GM12872 (cell line): ENCODE data around the gene PROX1.

Source experiments
- TF ChIP-seq, protein P1 (sequence below): IDR thresholded peaks from 3 replicates; pipeline ENCODE4 v1.5.1; 2011; ENCODE audit warnings: low read depth, mild to moderate bottlenecking, low read length, moderate library complexity; ENCODE audit not compliant: insufficient read depth

The PROX1 gene

DNA sequence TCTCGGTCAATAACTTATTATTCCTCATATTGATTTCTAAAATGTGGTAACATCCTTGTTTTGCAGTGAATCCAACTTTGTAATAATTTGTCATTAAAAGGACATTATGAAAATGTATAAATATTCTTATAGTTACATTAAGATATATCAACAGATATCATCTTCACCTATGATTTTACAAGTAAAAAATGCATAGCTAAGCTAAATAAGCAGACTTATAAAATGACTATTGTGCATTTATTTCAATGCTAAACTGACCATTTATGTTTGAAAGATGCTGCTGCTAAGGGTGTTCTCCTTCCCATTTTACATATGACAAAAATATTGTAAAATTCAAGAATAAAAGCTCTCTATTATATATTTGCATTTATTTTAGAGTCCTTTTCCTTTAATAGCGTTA, 7.8 kb downstream of the PROX1 start:
- TF ChIP-seq, protein P1, sequence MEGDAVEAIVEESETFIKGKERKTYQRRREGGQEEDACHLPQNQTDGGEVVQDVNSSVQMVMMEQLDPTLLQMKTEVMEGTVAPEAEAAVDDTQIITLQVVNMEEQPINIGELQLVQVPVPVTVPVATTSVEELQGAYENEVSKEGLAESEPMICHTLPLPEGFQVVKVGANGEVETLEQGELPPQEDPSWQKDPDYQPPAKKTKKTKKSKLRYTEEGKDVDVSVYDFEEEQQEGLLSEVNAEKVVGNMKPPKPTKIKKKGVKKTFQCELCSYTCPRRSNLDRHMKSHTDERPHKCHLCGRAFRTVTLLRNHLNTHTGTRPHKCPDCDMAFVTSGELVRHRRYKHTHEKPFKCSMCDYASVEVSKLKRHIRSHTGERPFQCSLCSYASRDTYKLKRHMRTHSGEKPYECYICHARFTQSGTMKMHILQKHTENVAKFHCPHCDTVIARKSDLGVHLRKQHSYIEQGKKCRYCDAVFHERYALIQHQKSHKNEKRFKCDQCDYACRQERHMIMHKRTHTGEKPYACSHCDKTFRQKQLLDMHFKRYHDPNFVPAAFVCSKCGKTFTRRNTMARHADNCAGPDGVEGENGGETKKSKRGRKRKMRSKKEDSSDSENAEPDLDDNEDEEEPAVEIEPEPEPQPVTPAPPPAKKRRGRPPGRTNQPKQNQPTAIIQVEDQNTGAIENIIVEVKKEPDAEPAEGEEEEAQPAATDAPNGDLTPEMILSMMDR: no peak

DNA sequence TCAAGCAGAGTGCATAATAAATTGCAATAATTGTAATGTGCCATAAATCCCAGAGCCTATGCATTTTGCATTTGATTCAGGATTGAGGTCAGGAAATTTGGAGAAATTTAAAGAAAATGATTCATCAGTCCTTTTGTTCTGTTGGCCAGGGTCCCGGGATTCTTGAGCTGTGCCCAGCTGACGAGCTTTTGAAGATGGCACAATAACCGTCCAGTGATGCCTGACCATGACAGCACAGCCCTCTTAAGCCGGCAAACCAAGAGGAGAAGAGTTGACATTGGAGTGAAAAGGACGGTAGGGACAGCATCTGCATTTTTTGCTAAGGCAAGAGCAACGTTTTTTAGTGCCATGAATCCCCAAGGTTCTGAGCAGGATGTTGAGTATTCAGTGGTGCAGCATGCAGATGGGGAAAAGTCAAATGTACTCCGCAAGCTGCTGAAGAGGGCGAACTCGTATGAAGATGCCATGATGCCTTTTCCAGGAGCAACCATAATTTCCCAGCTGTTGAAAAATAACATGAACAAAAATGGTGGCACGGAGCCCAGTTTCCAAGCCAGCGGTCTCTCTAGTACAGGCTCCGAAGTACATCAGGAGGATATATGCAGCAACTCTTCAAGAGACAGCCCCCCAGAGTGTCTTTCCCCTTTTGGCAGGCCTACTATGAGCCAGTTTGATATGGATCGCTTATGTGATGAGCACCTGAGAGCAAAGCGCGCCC, 8.7 kb downstream of the PROX1 start:
- TF ChIP-seq, protein P1: no peak

DNA sequence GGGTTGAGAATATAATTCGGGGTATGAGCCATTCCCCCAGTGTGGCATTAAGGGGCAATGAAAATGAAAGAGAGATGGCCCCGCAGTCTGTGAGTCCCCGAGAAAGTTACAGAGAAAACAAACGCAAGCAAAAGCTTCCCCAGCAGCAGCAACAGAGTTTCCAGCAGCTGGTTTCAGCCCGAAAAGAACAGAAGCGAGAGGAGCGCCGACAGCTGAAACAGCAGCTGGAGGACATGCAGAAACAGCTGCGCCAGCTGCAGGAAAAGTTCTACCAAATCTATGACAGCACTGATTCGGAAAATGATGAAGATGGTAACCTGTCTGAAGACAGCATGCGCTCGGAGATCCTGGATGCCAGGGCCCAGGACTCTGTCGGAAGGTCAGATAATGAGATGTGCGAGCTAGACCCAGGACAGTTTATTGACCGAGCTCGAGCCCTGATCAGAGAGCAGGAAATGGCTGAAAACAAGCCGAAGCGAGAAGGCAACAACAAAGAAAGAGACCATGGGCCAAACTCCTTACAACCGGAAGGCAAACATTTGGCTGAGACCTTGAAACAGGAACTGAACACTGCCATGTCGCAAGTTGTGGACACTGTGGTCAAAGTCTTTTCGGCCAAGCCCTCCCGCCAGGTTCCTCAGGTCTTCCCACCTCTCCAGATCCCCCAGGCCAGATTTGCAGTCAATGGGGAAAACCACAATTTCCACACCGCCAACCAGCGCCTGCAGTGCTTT, 9.4 kb downstream of the PROX1 start:
- TF ChIP-seq, protein P1: no peak

DNA sequence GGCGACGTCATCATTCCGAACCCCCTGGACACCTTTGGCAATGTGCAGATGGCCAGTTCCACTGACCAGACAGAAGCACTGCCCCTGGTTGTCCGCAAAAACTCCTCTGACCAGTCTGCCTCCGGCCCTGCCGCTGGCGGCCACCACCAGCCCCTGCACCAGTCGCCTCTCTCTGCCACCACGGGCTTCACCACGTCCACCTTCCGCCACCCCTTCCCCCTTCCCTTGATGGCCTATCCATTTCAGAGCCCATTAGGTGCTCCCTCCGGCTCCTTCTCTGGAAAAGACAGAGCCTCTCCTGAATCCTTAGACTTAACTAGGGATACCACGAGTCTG, 10.0 kb downstream of the PROX1 start:
- TF ChIP-seq, protein P1: no peak

DNA sequence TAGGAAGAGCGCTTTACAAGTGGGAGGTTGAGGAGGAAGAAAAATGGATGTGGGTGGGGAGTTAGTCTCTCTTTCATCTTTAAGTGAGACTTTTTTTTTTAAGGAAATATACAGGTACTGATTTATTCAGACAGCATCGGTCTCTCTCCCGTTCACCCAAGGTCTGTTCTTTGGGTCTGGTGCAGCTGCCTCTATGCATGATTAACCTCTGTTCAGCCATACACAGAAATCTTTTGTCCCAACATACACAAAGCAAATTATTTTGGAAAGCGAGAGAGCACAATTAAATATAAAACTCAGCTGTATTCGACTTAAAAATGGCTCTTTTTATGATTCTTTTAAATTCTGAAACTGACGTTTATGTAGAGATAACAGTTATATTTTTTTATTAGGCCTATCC, 11.0 kb downstream of the PROX1 start:
- TF ChIP-seq, protein P1: no peak

DNA sequence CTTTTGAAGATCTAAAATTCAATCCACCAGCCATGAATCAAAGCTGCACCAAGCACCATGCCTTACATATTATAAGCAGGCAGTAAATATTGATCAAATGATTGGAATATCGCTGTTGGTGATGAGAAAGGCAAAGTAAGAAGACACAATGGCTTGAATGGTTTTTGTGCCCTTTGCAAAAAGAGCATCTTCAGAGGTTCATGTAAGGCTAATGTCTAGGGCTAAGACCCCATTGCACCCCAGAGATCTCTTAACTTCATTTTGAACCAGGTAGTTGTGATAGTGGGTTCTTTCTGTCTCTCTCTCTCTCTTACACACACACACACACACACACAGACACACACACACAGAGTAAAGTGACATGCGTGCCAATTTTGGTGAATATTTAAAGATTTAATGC, 12.0 kb downstream of the PROX1 start:
- TF ChIP-seq, protein P1: no peak

DNA sequence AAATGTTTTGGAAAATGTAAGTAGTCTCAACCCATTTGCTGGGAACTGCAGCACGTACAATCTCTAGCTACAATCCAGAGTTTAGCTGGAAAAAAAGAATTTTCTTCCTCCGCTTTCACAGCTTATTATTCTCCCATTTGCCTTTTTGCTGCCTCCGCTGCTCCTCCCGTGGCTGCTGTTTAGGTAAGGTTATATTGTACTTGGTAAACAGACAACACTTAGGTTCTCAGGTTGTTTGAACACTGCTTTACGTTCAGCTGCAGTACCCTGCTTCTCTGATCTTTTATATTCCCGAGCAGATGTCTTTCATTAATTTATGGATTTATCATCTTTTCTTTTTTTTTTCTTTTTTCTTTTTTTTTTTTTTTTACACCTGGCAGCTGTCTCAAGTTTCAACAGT, 14.3 kb downstream of the PROX1 start:
- TF ChIP-seq, protein P1: no peak
